H1 (cell line): ENCODE measurements around the gene CHRDL2. TPM values are rescaled to one million over a fixed set of nuclear protein-coding genes. Genes with fewer than 3 reads are reported as not detected.

ENCODE experiments used
- TCF12 ChIP-seq: IDR thresholded peaks from 2 replicates; pipeline ENCODE4 v1.6.1; 2011; ENCODE audit warnings: low read depth, mild to moderate bottlenecking, low read length
- polyA plus RNA-seq, 7 experiments: library from polyadenylated mRNA; depleted of rRNA in 3 of 7; stranded (reverse) in 5 of 7; unstranded in 2 of 7; fragments of >200 nt in 5 of 7; fragments of 200-250 nt in 2 of 7; gene quantifications; 1 replicate in 5 of 7; 2 replicates in 1 of 7; 4 replicates in 1 of 7; pipeline versions ENCODE4 v1.2.1 to v1.2.3, GENCODE V29; 2011 to 2013; ENCODE audit warnings: missing spikeins in 2 of 7, mixed read lengths in 2 of 7
- total RNA-seq: library from RNA; stranded (reverse); fragmentation: NEBNext Ultra II Directional; extraction: Animal tissue kit (Norgen Biotek cat#: 25700); gene quantifications from 2 replicates; pipeline ENCODE4 v1.2.1, GENCODE V29; 2021

Gene CHRDL2
- total and polyA plus RNA-seq, 2 of the 8 experiments (the other 6 are each of a cell fraction or from before 2014, with no cell fraction given) = 0.26 to 0.48 TPM

- no peak for TF ChIP-seq TCF12
Measured at GRCh38 chr11:74743640-74744039, 12.4 kb upstream of the CHRDL2 start (continued).
